ENCODE results near the gene PACSIN2.

The PACSIN2 gene

DNA sequence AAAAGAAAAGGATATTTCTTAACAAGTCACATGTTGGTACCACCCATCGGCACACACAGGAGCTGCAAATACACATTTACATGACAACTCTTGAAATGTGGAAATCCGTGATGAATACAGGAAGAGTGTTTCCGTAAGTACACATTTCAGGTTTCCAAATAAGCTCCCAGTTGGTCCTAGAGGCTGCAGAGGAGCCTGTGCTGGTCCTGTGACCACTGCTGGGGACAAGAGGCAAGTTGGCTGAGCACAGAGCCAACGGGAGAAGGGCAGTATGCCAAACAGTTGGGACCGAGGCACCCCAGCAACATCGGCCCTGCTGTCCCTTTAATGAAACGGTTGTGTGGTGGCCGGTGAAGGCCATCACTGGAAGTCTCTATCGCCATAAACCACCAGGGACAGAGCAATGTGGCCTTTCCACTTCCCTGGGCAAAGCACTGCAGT, 119.4 kb downstream of the PACSIN2 start:
- TF ChIP-seq GATA2 (IDR thresholded peaks at IDR 0.05; ENCODE audit: low read depth, low read length) (no peak), GATA3 (IDR thresholded peaks at IDR 0.05; ENCODE audit: low read depth, low read length) (no peak)

DNA sequence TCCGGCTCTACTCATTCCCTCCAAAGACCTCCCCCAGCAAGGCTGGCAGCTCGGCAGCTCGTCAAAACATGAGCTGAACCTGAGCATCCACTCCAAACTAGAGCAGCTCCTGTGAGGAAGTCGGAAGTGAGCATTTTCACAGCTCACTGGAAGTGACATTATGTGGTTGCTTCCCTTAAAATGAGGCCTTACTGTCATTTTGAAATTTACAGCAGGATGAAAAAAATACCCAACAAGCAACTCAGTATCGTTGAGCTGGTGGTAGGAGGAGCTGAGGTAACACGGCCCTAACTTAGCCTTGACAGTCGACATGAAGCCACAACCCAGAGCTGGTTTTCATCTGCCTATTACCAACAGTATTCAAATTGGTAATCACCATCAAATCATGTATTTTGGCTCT, 119.9 kb downstream of the PACSIN2 start:
- TF ChIP-seq GATA3 (IDR thresholded peaks at IDR 0.05; ENCODE audit: low read depth, low read length) (no peak), GATA2 (IDR thresholded peaks at IDR 0.05; ENCODE audit: low read depth, low read length) (no peak)

DNA sequence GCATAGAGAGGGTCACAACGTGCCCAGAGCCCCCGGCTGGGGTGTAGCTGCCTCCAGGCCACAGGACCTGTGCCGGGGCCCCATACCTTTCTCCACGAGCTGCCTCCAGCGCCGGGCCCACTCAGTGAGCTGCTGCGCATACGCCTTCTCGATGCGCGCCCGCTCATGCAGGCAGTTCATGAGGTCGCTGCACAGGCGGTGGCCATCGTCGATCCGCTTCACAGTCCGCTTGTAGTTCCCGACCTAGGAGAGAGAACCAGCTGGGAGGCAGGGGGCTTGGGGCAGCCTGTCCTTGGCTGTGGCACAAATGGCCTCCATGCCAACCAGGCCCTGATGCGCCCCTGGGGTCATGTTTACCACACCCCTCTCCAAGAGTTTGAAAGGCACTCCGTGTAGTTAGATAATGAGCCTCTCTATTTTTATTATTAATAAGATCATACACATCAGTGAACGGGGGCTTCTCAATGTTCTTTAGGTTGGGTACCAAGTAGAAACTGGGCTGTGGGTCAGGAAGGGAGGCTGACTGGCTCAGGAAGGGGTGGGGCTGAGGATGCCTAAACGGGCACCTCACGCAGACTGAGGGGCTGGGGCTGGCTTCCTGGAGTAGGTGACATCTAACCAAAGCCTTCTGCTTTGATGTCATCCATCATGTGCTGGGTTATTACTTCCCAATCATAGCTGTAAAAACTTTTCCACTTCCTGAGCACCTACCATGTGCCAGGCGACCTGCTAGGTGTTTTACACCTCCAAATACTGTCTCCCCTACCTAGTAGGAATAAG, 121.4 kb downstream of the PACSIN2 start:
- TF ChIP-seq GATA2 (IDR thresholded peaks at IDR 0.05; ENCODE audit: low read depth, low read length) (no peak), GATA3 (IDR thresholded peaks at IDR 0.05; ENCODE audit: low read depth, low read length) (no peak)

DNA sequence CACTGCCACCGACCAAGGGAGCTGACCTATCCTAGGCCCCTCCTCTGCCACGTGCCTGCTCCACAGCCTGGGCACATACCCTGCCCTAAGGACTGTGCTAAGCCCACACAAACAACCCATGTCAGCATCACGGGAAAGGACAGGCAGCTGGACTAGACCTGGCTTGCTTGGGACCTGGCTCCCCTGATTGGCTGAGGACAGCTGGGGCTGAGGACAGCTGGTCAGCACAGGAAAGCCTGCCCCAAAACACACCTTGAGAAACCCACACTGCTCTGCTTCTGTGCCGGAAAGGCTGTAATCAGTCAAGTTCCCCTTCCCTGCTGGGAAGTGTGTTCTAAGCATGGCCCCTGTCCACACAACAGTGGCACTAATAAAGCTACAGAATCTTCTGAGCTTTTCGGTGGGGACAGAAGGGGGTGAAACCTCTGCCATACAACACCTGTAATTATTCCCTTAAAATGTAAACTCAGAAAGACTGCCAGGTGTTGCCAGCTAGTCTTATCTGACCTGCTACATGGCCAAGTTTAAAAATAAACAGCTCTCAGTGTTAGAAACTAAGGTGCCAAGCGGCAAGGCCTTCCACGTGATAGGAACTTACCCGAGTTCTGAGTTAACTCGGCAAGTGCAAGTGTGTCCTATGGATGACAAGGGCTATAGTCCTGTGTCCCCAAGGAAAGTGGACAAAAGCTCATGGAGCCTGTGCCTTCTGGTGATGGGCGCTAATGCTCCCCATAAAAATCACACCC, 122.2 kb downstream of the PACSIN2 start:
- no peak for TF ChIP-seq GATA2 (IDR thresholded peaks at IDR 0.05; ENCODE audit: low read depth, low read length)
- no peak for TF ChIP-seq GATA3 (IDR thresholded peaks at IDR 0.05; ENCODE audit: low read depth, low read length)

- TF ChIP-seq GATA2 (IDR thresholded peaks at IDR 0.05; ENCODE audit: low read depth, low read length) (no peak), GATA3 (IDR thresholded peaks at IDR 0.05; ENCODE audit: low read depth, low read length) (no peak)
Observed at GRCh38 chr22:42892156-42892555, 122.8 kb downstream of the PACSIN2 start.

DNA sequence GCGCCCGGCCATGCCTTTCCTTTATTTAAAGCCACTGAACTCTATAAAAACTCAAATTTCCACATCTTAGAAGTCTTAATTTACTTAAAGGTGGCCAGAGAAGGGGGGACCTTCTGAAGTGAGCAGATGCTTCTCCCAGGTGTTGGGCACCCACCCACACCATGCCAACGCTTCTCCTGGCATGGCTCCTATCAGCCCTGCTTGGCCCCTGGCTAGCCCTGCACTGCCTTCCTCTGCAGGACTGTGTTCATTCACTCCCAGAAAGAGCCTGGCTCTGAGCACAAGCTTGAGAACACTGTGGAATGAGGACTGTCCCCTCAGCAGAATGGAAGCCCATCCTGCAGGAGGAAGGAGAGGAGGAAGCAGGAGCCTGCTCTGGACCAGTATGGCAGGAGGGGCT, 123.3 kb downstream of the PACSIN2 start:
- TF ChIP-seq GATA2 (IDR thresholded peaks at IDR 0.05; ENCODE audit: low read depth, low read length) (no peak), GATA3 (IDR thresholded peaks at IDR 0.05; ENCODE audit: low read depth, low read length) (no peak)

- TF ChIP-seq GATA3 (IDR thresholded peaks at IDR 0.05; ENCODE audit: low read depth, low read length) (no peak), GATA2 (IDR thresholded peaks at IDR 0.05; ENCODE audit: low read depth, low read length) (no peak)
Observed at GRCh38 chr22:42891008-42891407, 123.9 kb downstream of the PACSIN2 start.

- TF ChIP-seq GATA2 (IDR thresholded peaks at IDR 0.05; ENCODE audit: low read depth, low read length) (no peak), GATA3 (IDR thresholded peaks at IDR 0.05; ENCODE audit: low read depth, low read length) (no peak)
Observed at GRCh38 chr22:42889304-42889703, 125.6 kb downstream of the PACSIN2 start.

DNA sequence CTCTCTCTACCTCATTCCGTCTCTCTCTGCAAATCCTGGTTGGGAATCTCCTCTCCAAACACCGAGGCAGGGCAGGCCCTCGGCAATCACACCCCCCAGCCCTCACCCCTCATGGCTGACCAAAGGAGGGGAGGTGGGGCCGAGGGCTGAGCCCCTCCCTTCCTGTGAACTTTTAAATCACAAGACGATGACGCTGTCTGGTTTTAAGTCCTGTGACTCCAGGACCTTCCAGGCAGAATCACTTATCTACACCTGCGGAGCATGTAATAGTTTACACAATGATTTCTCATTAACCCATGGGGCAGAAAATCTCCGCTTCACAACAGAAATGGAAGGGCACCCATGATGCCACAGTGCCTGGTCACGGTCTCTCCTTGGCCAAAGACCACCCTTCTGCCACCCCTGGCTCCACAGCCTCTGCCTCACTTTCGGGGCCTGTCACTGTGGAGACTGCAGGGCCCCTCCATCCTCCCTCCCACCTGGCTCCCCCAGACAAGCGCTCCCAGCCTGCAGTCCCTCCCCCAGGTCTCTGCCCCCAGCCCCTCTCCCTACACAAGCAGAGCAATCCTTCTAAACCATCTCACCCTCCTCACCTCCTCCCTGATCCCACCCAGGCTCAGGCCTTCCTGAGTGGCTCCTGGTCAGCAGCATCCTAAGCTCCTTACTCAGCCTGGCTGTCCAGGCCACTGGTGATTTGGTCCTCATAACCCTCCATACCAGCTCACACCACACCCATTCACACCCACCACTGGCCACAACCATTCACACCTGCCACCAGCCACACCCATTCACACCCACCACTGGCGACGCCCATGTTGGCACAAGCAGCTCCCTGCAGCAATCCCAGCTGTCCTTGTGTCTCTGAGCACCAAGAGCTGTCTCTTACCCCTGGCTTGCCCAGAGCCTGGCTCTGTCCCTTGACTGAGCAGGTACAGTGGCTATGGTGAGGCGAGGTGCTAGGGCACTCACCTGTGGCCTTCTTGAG, 127.1 kb downstream of the PACSIN2 start:
- TF ChIP-seq GATA3 (IDR thresholded peaks at IDR 0.05; ENCODE audit: low read depth, low read length), result no peak
- no peak for TF ChIP-seq GATA2 (IDR thresholded peaks at IDR 0.05; ENCODE audit: low read depth, low read length)

DNA sequence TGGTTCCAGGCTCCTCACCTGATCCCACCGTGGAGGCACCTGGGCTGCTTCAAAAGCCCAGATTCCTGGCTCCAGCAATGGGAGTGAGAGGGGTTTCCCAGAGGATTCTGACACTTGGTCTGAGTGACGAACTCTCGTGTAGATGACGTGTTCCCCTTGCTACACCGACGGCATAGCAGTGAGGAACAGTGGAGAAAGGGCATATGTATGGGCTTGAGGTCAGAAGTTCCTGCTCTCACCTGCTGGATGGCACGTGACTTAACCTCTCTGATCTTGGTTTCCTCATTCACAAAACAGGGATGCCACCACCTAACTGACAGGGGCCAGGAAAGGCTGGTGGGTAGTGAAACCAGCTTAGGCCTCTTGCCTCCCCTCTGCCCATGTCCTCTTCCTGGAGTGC, 127.8 kb downstream of the PACSIN2 start:
- TF ChIP-seq GATA2 (IDR thresholded peaks at IDR 0.05; ENCODE audit: low read depth, low read length), result no peak
- no peak for TF ChIP-seq GATA3 (IDR thresholded peaks at IDR 0.05; ENCODE audit: low read depth, low read length)

DNA sequence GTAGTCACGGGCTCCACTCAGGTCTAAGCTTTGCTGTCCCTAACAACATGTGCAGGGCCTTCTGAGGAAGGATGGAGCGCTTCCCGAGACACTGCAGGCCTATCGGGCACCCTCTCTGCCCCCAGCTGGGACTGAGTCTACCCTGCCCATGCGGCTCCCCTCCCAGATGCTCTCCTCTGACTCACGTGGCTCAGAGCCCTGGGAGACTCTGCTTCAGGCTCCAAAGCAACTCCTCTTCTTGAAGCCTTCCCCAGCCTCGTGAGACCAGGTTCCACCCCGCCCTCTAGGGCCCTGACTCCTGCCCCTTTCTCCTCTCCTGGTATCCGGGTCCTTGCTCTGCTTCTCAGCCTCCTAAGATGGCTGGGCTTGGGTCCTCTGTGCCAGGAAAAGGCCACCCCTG, 129.5 kb downstream of the PACSIN2 start:
- no peak for TF ChIP-seq GATA3 (IDR thresholded peaks at IDR 0.05; ENCODE audit: low read depth, low read length)
- no peak for TF ChIP-seq GATA2 (IDR thresholded peaks at IDR 0.05; ENCODE audit: low read depth, low read length)

- no peak for TF ChIP-seq GATA3 (IDR thresholded peaks at IDR 0.05; ENCODE audit: low read depth, low read length)
- TF ChIP-seq GATA2 (IDR thresholded peaks at IDR 0.05; ENCODE audit: low read depth, low read length), result no peak
Observed at GRCh38 chr22:42884616-42885375, 130.2 kb downstream of the PACSIN2 start.

- no peak for TF ChIP-seq GATA3 (IDR thresholded peaks at IDR 0.05; ENCODE audit: low read depth, low read length)
Observed at GRCh38 chr22:42883970-42884369, 131.0 kb downstream of the PACSIN2 start.
